Stomach smooth muscle (tissue), 2 donors: ENCODE measurements around the gene ROBO2.
"Not testable (repeated sequence)": the region's sequence is repeated elsewhere in the genome, so short reads cannot be mapped to it uniquely, and the experiment has no call there.

Source experiments
- H3K27ac ChIP-seq: one replicate; pipeline ENCODE4 v1.7.0; 2013; ENCODE audit warnings: mild to moderate bottlenecking, low read length, inconsistent platforms
- H3K27me3 ChIP-seq, 2 donors: one replicate each; pipeline ENCODE4 v1.7.0; 2013; ENCODE audit warnings: low read length in 2 of 2; ENCODE audit not compliant: insufficient read depth in 2 of 2, control insufficient read depth in 1 of 2
- H3K36me3 ChIP-seq, 2 donors: one replicate each; pipeline ENCODE4 v1.7.0; 2013; ENCODE audit warnings: low read length in 2 of 2; ENCODE audit not compliant: control insufficient read depth in 2 of 2, insufficient read depth in 2 of 2
- H3K4me1 ChIP-seq: one replicate; pipeline ENCODE4 v1.7.0; 2013; ENCODE audit warnings: low read length; ENCODE audit not compliant: control insufficient read depth, insufficient read depth
- H3K4me3 ChIP-seq, 2 donors: one replicate each; pipeline ENCODE4 v1.7.0; 2013; ENCODE audit warnings: low read length in 2 of 2
- H3K9ac ChIP-seq, 2 donors: one replicate each; pipeline ENCODE4 v1.7.0; 2013; ENCODE audit warnings: low read length in 2 of 2, mild to moderate bottlenecking in 1 of 2
- H3K9me3 ChIP-seq, 2 donors: one replicate each; pipeline ENCODE4 v1.7.0; 2013; ENCODE audit warnings: low read length in 2 of 2; ENCODE audit not compliant: control insufficient read depth in 2 of 2
- donor health status: healthy.
- donor health status: Pancreatic carcinoma.

Gene ROBO2

GRCh38 chr3:77392181-77392580 is 352.3 kb downstream of the ROBO2 start:
- no peak overlapping the region for H3K27ac ChIP-seq
- H3K27me3 ChIP-seq = no peaks in the 10 kb centered on the region
- H3K9me3 ChIP-seq = no peaks in the 10 kb centered on the region
- H3K4me1 ChIP-seq = no peaks in the 10 kb centered on the region
- no peaks in the 10 kb centered on the region for H3K36me3 ChIP-seq
- no peak overlapping the region for H3K4me3 ChIP-seq
- no peak overlapping the region for H3K9ac ChIP-seq

DNA sequence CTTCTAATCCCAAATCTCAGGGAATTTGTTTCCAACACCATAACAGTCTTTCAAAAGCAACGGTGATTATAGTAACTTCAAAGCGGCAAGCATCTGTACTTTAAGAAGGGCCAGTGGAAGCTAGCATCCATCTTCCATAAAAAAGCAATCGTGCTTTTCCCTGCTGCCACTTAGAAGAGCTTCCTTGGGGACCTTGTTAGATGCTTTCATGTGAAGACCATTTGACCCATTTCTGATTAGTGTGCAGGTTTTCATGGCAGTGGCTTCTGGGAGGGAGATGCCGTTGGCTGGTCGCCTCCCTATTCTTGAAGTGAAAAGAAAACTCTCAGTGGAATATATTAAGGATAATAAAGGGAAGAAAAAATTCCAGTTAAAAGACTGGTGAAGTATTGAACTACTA is 354.1 kb downstream of the ROBO2 start:
- Histone ChIP-seq H3K27me3 (no peaks in the 10 kb centered on the region), H3K27ac (no peak overlapping the region), H3K9ac (no peak overlapping the region), H3K4me3 (no peak overlapping the region), H3K9me3 (no peaks in the 10 kb centered on the region), H3K4me1 (no peaks in the 10 kb centered on the region), H3K36me3 (no peaks in the 10 kb centered on the region)

DNA sequence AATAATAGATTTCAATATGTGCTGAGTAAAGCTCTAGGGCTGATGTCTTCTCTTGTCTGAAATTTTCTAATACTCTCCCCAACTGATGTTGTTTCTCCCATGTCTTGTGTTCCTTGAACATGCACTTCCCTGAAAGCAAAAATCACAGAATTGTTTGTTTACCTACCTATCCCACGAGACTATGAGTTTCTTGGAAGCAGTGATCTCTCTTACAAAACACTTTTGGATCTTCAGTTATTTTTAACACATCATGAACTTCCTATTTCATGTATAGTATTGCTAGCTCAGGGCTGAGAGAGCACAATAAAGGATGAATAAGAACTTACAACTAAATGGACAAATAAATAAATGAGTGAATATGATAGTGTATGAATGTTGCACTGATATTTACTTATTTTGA is 365.0 kb downstream of the ROBO2 start:
- H3K27ac ChIP-seq = no peak overlapping the region
- no peaks in the 10 kb centered on the region for H3K36me3 ChIP-seq
- no peaks in the 10 kb centered on the region for H3K9me3 ChIP-seq
- no peaks in the 10 kb centered on the region for H3K4me1 ChIP-seq
- H3K27me3 ChIP-seq = no peaks in the 10 kb centered on the region
- H3K9ac ChIP-seq = no peak overlapping the region
- H3K4me3 ChIP-seq = no peak overlapping the region

DNA sequence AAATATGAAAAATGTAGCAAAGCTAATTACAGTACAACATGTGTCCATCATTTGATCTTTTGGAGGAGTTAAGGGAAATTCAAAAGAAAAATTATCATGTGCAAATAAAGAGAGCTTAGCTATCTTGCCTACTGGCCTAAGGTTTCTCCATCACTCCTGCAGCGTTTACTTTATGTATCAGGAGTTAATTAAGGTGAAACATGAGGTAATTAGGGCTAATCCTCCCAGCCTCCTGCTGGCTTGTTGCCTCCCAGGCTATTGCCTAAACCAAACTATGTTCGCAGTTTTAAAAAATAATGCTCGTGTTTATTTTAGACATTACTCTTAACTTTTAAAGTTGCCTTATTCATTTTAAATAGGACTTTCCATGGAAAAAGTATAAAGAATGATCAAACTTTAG is 367.5 kb downstream of the ROBO2 start:
- H3K4me1 ChIP-seq = no peaks in the 10 kb centered on the region

GRCh38 chr3:77410334-77410733 is 370.4 kb downstream of the ROBO2 start:
- H3K9me3 ChIP-seq, H3K36me3 ChIP-seq, H3K27ac ChIP-seq, H3K9ac ChIP-seq, H3K27me3 ChIP-seq, H3K4me1 ChIP-seq, H3K4me3 ChIP-seq: not testable (repeated sequence)

More for the DNA sequence above, 367.5 kb downstream of the ROBO2 start:
- no peaks in the 10 kb centered on the region for H3K36me3 ChIP-seq
- peaks cover 0 to 3% of the 10 kb centered on the region in 2 donors for H3K27me3 ChIP-seq
- no peak overlapping the region for H3K27ac ChIP-seq
- H3K4me3 ChIP-seq = no peak overlapping the region
- no peak overlapping the region for H3K9ac ChIP-seq
- no peaks in the 10 kb centered on the region for H3K9me3 ChIP-seq

DNA sequence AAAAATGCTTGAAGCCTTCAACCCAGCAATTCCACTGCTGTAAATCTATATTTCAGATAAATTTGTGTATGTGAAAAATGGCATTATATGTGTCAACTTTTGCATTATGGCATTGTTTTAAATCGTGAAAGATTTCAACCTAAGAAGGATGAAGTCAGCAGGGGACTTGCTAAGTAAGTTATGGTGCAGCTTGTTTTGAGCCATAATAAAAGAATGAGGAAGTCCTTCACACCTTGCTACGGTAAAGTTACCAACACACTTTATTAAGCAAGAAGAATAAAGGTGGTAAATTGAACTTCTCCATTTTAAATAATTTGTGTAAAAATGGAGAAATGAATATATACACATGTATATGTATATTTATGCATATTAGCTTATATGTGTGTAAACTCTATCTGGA is 371.4 kb downstream of the ROBO2 start:
- Histone ChIP-seq H3K4me3 (no peak overlapping the region), H3K4me1 (no peaks in the 10 kb centered on the region), H3K9ac (no peak overlapping the region), H3K9me3 (peaks cover 0 to 5% of the 10 kb centered on the region in 2 donors), H3K36me3 (no peaks in the 10 kb centered on the region), H3K27me3 (peaks cover 0 to 3% of the 10 kb centered on the region in 2 donors), H3K27ac (no peak overlapping the region)

GRCh38 chr3:77412021-77412438 is 372.1 kb downstream of the ROBO2 start:
- Histone ChIP-seq H3K4me3 (no peak overlapping the region), H3K36me3 (no peaks in the 10 kb centered on the region), H3K27ac (no peak overlapping the region), H3K4me1 (no peaks in the 10 kb centered on the region), H3K9me3 (peaks cover 0 to 5% of the 10 kb centered on the region in 2 donors), H3K9ac (no peak overlapping the region), H3K27me3 (peaks cover 0 to 3% of the 10 kb centered on the region in 2 donors)

GRCh38 chr3:77412584-77412983 is 372.7 kb downstream of the ROBO2 start:
- Histone ChIP-seq H3K27me3 (peaks cover 0 to 3% of the 10 kb centered on the region in 2 donors), H3K4me1 (no peaks in the 10 kb centered on the region), H3K36me3 (no peaks in the 10 kb centered on the region), H3K9ac (no peak overlapping the region), H3K9me3 (peaks cover 0 to 5% of the 10 kb centered on the region in 2 donors), H3K27ac (no peak overlapping the region), H3K4me3 (no peak overlapping the region)

DNA sequence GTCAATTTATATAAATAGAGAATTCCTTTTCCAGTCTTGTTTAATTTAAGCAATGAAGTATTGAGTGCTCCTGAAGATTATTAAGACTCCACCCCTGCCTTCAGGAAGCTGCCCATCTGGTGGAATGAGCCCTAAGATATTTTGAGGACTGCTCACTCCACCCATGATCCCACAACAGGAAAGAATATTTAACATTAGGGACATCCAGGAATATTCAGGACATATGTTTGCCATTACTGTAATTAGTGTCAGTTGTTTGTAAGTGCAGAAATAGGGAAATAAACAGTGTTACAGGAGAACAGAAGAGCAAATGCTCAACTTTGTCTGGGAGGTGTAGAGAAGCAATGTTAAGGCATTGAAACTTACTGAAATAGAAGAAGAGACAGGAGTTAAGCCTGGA is 375.0 kb downstream of the ROBO2 start:
- Histone ChIP-seq H3K27ac (no peak overlapping the region), H3K4me3 (no peak overlapping the region), H3K27me3 (peaks cover 0 to 3% of the 10 kb centered on the region in 2 donors), H3K36me3 (no peaks in the 10 kb centered on the region), H3K9ac (no peak overlapping the region), H3K4me1 (no peaks in the 10 kb centered on the region), H3K9me3 (peaks cover 0 to 5% of the 10 kb centered on the region in 2 donors)

GRCh38 chr3:77420336-77420735 is 380.4 kb downstream of the ROBO2 start:
- Histone ChIP-seq H3K27ac (no peak overlapping the region), H3K4me1 (no peaks in the 10 kb centered on the region), H3K27me3 (no peaks in the 10 kb centered on the region), H3K4me3 (no peak overlapping the region), H3K36me3 (no peaks in the 10 kb centered on the region), H3K9ac (no peak overlapping the region), H3K9me3 (peaks cover 0 to 5% of the 10 kb centered on the region in 2 donors)

GRCh38 chr3:77421916-77422315 is 382.0 kb downstream of the ROBO2 start:
- no peaks in the 10 kb centered on the region for H3K27me3 ChIP-seq
- no peak overlapping the region for H3K4me3 ChIP-seq
- no peaks in the 10 kb centered on the region for H3K36me3 ChIP-seq
- H3K4me1 ChIP-seq = no peaks in the 10 kb centered on the region
- H3K27ac ChIP-seq = no peak overlapping the region
- no peaks in the 10 kb centered on the region for H3K9me3 ChIP-seq
- H3K9ac ChIP-seq = no peak overlapping the region
